ENCODE data around the gene LRTM2.

GRCh38 chr12:1877169-1877878 is 57.0 kb downstream of the LRTM2 start:
- TF ChIP-seq POLR2A (IDR thresholded peaks at IDR 0.05) (no peak), CTCF (IDR thresholded peaks at IDR 0.05) (no peak)
